Panc1 (cell line): ENCODE measurements around the gene IRS1. TPM values are rescaled to one million over a fixed set of nuclear protein-coding genes. Genes with fewer than 3 reads are reported as not detected.

Experiments
- ATAC-seq: fragments of 200-7000 bp; cut with Tn5 transposase; 2 replicates; pipeline ENCODE4 v1.9.1; 2020; ENCODE audit warnings: mild to moderate bottlenecking, moderate library complexity
- BruUV-seq: library from RNA; stranded (reverse); fragments of 400-500 nt; replicated peaks from 2 replicates; lab custom pipeline; 2021; lab: Mats Ljungman, UMichigan
- CTCF ChIA-PET: fragments of 300-600 bp; sonication (Branson Sonifier 250); formaldehyde crosslinking; loops from one replicate; lab custom pipeline; 2022; ENCODE audit warnings: antibody characterized with exemption; lab: Charles Lee
- POLR2A ChIA-PET: fragments of 300-600 bp; sonication (Branson Sonifier 250); formaldehyde crosslinking; loops from one replicate; lab custom pipeline; 2022; ENCODE audit warnings: antibody characterized with exemption; lab: Charles Lee
- DNase-seq: peaks from one replicate; pipeline ENCODE4 v3.0.0-alpha.2; 2010; ENCODE audit warnings: low read depth, low spot score
- H3K27ac ChIP-seq: 2 replicates; pipeline ENCODE4 v1.5.1; 2011; ENCODE audit warnings: mild to moderate bottlenecking, low read length, inconsistent platforms
- H3K27me3 ChIP-seq: fragments of 200-500 bp; sonication (Bioruptor generic); 2 replicates; pipeline ENCODE4 v1.6.0; 2014; ENCODE audit warnings: low read length, inconsistent platforms; ENCODE audit not compliant: control insufficient read depth, insufficient read depth
- H3K36me3 ChIP-seq: fragments of 200-500 bp; sonication (Bioruptor generic); 2 replicates; pipeline ENCODE4 v1.5.1; 2014; ENCODE audit warnings: inconsistent platforms, mild to moderate bottlenecking, low read length, moderate library complexity; ENCODE audit not compliant: control insufficient read depth, insufficient read depth
- H3K4me1 ChIP-seq: 2 replicates; pipeline ENCODE4 v1.5.1; 2011; ENCODE audit warnings: inconsistent platforms, mild to moderate bottlenecking, low read length, moderate library complexity; ENCODE audit not compliant: control insufficient read depth, insufficient read depth
- H3K4me3 ChIP-seq, 2 experiments: 2 replicates each; pipeline ENCODE4 v1.5.1; 2011 to 2012; ENCODE audit warnings: low read depth in 2 of 2, low read length in 2 of 2, mild to moderate bottlenecking in 2 of 2, inconsistent platforms in 1 of 2, moderate library complexity in 1 of 2
- H3K9me3 ChIP-seq: fragments of 200-500 bp; sonication (Bioruptor generic); 2 replicates; pipeline ENCODE4 v1.5.1; 2014; ENCODE audit warnings: low read depth, mild to moderate bottlenecking, inconsistent platforms, low read length, moderate library complexity; ENCODE audit not compliant: control insufficient read depth, insufficient read depth
- POLR2AphosphoS5 ChIP-seq: IDR thresholded peaks from 2 replicates; pipeline ENCODE4 v1.6.1; 2012; ENCODE audit warnings: mild to moderate bottlenecking, low read depth, low read length, moderate library complexity
- REST ChIP-seq, 2 experiments: IDR thresholded peaks; 2 replicates each; pipeline ENCODE4 v1.6.1; 2011 to 2012; ENCODE audit warnings: low read depth in 2 of 2, control low read depth in 1 of 2, low read length in 1 of 2, mild to moderate bottlenecking in 1 of 2, moderate library complexity in 1 of 2; ENCODE audit not compliant: insufficient read depth in 1 of 2
- SIN3A ChIP-seq: IDR thresholded peaks from 2 replicates; pipeline ENCODE4 v1.6.1; 2012; ENCODE audit warnings: low read depth, mild to moderate bottlenecking, low read length, moderate library complexity, borderline replicate concordance; ENCODE audit not compliant: insufficient read depth
- TCF7L2 ChIP-seq: IDR thresholded peaks from 2 replicates; pipeline ENCODE4 v1.6.1; 2011; ENCODE audit warnings: mild to moderate bottlenecking, low read depth, low read length, inconsistent platforms
- in situ Hi-C: cut with HindIII; loops from 2 replicates; pipeline ENCODE4 v1.10.0; 2016; ENCODE audit warnings: low sequenced_read_pairs, low pct_unique_long_range_greater_than_20kb
- intact Hi-C: fragments of 100-400 bp; cut with micrococcal nuclease; formaldehyde crosslinking; loops from one replicate; pipeline ENCODE4 v1.10.0; 2022; ENCODE audit not compliant: unreplicated experiment
- total RNA-seq: library from RNA; stranded (reverse); gene quantifications from one replicate; pipeline ENCODE4 v1.2.1, GENCODE V29; 2021; ENCODE audit not compliant: unreplicated experiment
- TF ChIP-seq, protein P1 (sequence below): fragments of 450-650 bp; IDR thresholded peaks from 2 replicates; pipeline ENCODE4 v1.5.1; 2017; ENCODE audit warnings: mild to moderate bottlenecking

IRS1 gene
- total RNA-seq, 1 experiment from 2014 or later = 27.3 TPM

DNA sequence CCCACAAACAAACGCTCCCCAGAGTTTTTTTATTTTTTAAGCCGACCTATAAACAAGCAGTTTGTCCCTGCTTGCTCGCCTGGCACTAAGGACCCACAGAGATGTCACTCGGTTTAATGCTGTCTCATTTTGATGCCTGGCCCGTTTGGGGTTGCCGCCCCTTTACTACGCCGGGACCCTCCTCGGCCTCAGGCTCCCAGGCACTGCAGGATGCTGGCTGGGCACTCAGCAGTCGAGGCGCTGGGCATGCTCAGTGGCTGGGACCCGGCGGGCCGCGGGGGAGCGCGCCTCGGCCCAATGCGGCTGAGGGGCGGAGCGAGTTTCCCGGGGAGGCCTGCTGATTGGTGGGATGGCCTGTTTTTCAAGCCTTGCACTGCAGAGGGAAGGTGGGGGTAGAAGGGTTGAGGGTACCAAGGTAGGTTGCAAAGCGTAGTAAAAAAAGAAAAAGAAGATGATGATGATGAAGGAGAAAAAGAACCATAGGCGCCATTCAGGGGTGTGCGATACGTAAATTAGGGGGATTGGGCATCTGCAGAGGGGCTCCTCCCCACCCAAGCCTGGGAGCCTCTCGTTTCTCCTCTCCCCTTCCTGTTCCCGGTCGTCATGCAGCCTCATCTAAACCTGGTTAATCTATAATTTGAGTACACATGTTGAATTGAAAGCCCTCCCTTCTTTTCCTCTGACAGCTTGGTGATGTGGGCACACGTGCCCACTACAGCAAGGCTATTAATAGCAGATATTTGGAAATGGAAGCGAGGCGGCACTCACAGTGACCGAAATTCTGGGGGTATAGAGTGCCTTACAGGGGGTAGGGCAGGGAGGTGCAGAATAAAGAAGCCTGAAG, 1.5 kb upstream of the IRS1 start:
- ATAC-seq = peak; percentile 74
- Histone ChIP-seq H3K4me1 (peaks cover 14% of the 10 kb centered on the region), H3K9me3 (no peaks in the 10 kb centered on the region), H3K27ac (peak overlapping the region; percentile 96), H3K4me3 (peak overlapping the region; percentile 73), H3K27me3 (no peaks in the 10 kb centered on the region), H3K36me3 (no peaks in the 10 kb centered on the region)
- TF ChIP-seq SIN3A (0 out of 2 replicates have a peak, but pooled peaks have one; percentile 20), POLR2AphosphoS5 (no peak; the same call in none of the 2 replicates), TCF7L2 (no peak), REST (IDR thresholded peaks at IDR 0.05; ENCODE audit: insufficient read depth in 1 of 2, low read depth in 2 of 2, low read length in 1 of 2) (no peak)
- ChIA-PET POLR2A (no interaction called here), CTCF (interaction anchor here (1.1 to 2.2 kb wide), 2 partner anchors 1133 to 1136 kb away, joined by 3 to 11 read pairs; no protein-coding TSS in a partner anchor)
- in situ Hi-C loops (no loop called here), intact Hi-C loops (loop anchor here (2.0 to 5.0 kb wide), 2 partner anchors 306 to 1132 kb away; no protein-coding TSS in a partner anchor)
- no TSS peak for BruUV-seq
- DNase-seq = no peak

DNA sequence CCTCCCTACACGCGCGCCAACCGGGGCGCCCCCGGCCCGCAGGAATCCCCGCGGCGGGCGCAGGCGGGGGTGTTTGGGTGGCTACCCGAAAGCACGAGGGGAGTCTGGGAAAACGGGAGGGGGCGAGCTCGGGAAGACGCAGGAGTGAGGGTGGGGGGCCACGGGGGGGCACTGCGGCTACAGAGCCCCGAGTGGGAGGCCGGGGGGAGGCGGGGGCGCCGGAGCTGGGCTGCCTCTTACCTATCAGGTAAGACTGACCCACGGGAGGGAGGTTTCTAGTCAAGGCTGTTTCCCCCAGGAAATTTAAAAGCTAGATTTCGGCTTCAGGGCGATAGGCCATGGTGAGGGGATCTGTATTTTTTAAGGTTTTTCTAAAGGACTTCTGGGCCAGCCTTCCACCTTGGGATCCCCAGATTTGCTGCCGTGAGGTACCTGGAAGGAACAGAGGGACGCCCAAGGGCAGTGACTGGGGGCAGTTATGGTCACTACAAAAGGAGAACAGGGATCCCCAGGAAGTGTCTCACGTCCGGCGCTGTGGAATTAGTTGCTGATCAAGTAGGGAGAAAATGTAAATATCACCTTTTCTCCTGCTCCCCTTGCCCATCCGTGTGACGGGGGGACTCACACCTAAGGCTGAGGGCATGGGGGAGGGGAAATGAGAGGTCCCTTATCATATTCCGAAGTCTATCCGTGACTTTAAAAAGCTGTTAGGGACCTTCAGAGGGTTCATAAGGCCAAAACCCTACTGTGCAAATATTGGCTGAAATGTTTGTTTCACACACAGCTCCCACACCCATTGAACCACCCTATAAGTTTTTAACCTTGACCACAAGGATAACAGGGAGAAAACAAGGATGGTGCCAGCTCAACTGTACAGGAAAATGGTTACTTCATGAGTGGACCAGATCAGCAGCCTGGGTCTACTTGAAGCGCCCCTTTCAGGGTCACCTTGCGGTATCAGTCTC, 638 bp upstream of the IRS1 start:
- ATAC-seq (peak; percentile 14), DNase-seq (no peak)
- in situ Hi-C loops = no loop called here
- intact Hi-C loops = loop anchor here (2.0 to 10.0 kb wide), 6 partner anchors 307 to 1131 kb away; no protein-coding TSS in a partner anchor
- no peaks in the 10 kb centered on the region for H3K9me3 ChIP-seq
- peaks cover 14% of the 10 kb centered on the region for H3K4me1 ChIP-seq
- ChIA-PET CTCF (interaction anchor here (0.8 to 2.2 kb wide), 2 partner anchors 28 to 1135 kb away, joined by 9 to 11 read pairs; no protein-coding TSS in a partner anchor), POLR2A (interaction anchor here (0.7 kb wide), 1 partner anchor 569 kb away, joined by 8 read pairs; no protein-coding TSS in a partner anchor)
- TF ChIP-seq, protein P1, sequence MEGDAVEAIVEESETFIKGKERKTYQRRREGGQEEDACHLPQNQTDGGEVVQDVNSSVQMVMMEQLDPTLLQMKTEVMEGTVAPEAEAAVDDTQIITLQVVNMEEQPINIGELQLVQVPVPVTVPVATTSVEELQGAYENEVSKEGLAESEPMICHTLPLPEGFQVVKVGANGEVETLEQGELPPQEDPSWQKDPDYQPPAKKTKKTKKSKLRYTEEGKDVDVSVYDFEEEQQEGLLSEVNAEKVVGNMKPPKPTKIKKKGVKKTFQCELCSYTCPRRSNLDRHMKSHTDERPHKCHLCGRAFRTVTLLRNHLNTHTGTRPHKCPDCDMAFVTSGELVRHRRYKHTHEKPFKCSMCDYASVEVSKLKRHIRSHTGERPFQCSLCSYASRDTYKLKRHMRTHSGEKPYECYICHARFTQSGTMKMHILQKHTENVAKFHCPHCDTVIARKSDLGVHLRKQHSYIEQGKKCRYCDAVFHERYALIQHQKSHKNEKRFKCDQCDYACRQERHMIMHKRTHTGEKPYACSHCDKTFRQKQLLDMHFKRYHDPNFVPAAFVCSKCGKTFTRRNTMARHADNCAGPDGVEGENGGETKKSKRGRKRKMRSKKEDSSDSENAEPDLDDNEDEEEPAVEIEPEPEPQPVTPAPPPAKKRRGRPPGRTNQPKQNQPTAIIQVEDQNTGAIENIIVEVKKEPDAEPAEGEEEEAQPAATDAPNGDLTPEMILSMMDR = peak; percentile 72
- TF ChIP-seq SIN3A (no peak), TCF7L2 (no peak), POLR2AphosphoS5 (peak; percentile 26), REST (IDR thresholded peaks at IDR 0.05; ENCODE audit: insufficient read depth in 1 of 2, low read depth in 2 of 2, low read length in 1 of 2) (no peak)
- H3K36me3 ChIP-seq = no peaks in the 10 kb centered on the region
- H3K27ac ChIP-seq = peak overlapping the region; percentile 96
- peak overlapping the region; percentile 73 for H3K4me3 ChIP-seq
- BruUV-seq = TSS peak; percentile 53
- H3K27me3 ChIP-seq = no peaks in the 10 kb centered on the region
